PC-9 (cell line): ENCODE data around the gene NAV3. TPM values are rescaled to one million over a fixed set of nuclear protein-coding genes. Genes with fewer than 3 reads are reported as not detected.

ENCODE experiments used
- BruUV-seq: library from RNA; stranded (reverse); fragments of 400-500 nt; replicated peaks from 2 replicates; lab custom pipeline; 2021; lab: Mats Ljungman, UMichigan
- CTCF ChIA-PET: fragments of 300-600 bp; sonication (Branson Sonifier 250); formaldehyde crosslinking; loops from one replicate; lab custom pipeline; 2022; ENCODE audit warnings: antibody characterized with exemption; lab: Charles Lee
- POLR2A ChIA-PET: fragments of 300-600 bp; sonication (Branson Sonifier 250); formaldehyde crosslinking; loops from one replicate; lab custom pipeline; 2022; ENCODE audit warnings: antibody characterized with exemption; ENCODE audit not compliant: unreplicated experiment; lab: Charles Lee
- DNase-seq, 2 experiments: peaks; one replicate each; pipeline versions ENCODE4 v3.0.0 to v3.0.0-alpha.2; 2015 to 2022; ENCODE audit warnings: mixed read lengths in 1 of 2
- H2AFZ ChIP-seq: fragments of 200-600 bp; sonication (generic); 2 replicates; pipeline ENCODE4 v1.8.1; 2017; ENCODE audit warnings: antibody characterized with exemption
- H3F3A ChIP-seq: fragments of 200-600 bp; sonication (generic); 2 replicates; pipeline ENCODE4 v1.8.1; 2017; ENCODE audit warnings: antibody characterized with exemption, mild to moderate bottlenecking, low read depth; ENCODE audit not compliant: insufficient read depth
- H3K27ac ChIP-seq: fragments of 200-600 bp; sonication (generic); 2 replicates; pipeline ENCODE4 v1.6.1; 2016; ENCODE audit warnings: mixed run types
- H3K27me3 ChIP-seq: fragments of 200-600 bp; sonication (generic); 2 replicates; pipeline ENCODE4 v1.6.1; 2016; ENCODE audit warnings: low read depth, mixed run types; ENCODE audit not compliant: insufficient read depth
- H3K36me3 ChIP-seq: fragments of 200-600 bp; sonication (generic); 2 replicates; pipeline ENCODE4 v1.6.1; 2016; ENCODE audit warnings: low read depth, mixed run types
- H3K4me1 ChIP-seq: fragments of 200-600 bp; sonication (generic); replicated peaks from 2 replicates; pipeline ENCODE4 v1.6.1; 2016; ENCODE audit warnings: mixed run types; ENCODE audit not compliant: insufficient read depth
- H3K4me2 ChIP-seq: fragments of 200-600 bp; sonication (generic); 2 replicates; pipeline ENCODE4 v1.6.1; 2017; ENCODE audit warnings: mixed run types
- H3K4me3 ChIP-seq: fragments of 200-600 bp; sonication (generic); 2 replicates; pipeline ENCODE4 v1.6.1; 2016; ENCODE audit warnings: mixed run types
- H3K79me2 ChIP-seq: fragments of 200-600 bp; sonication (generic); 2 replicates; pipeline ENCODE4 v1.6.1; 2017; ENCODE audit warnings: low read depth, mixed run types
- H3K9me2 ChIP-seq: fragments of 200-600 bp; sonication (generic); 2 replicates; pipeline ENCODE4 v1.8.1; 2017; ENCODE audit warnings: mild to moderate bottlenecking; ENCODE audit not compliant: insufficient read depth
- H3K9me3 ChIP-seq: fragments of 200-600 bp; sonication (generic); 2 replicates; pipeline ENCODE4 v1.8.1; 2016; ENCODE audit warnings: low read depth; ENCODE audit not compliant: insufficient read depth
- H4K20me1 ChIP-seq: fragments of 200-600 bp; sonication (generic); 2 replicates; pipeline ENCODE4 v1.8.1; 2017; ENCODE audit not compliant: insufficient read depth
- CTCF ChIP-seq: fragments of 200-600 bp; sonication (generic); conservative IDR thresholded peaks from 2 replicates; pipeline ENCODE4 v1.6.1; 2017; ENCODE audit warnings: mixed run types, antibody characterized with exemption, mild to moderate bottlenecking, moderate library complexity
- EZH2 ChIP-seq: fragments of 200-600 bp; sonication (generic); IDR thresholded peaks from 2 replicates; pipeline ENCODE4 v1.8.0; 2017; ENCODE audit warnings: antibody characterized with exemption, low read depth
- intact Hi-C: fragments of 100-400 bp; cut with micrococcal nuclease; formaldehyde crosslinking; loops from one replicate; pipeline ENCODE4 v1.10.0; 2022; ENCODE audit not compliant: unreplicated experiment
- total RNA-seq: library from RNA; stranded (reverse); gene quantifications from 2 replicates; pipeline ENCODE4 v1.2.3, GENCODE V29; 2021

NAV3 gene
- total RNA-seq, 1 experiment from 2014 or later: 13.6 TPM

- no peaks in the 10 kb centered on the region for H4K20me1 ChIP-seq
These were observed 255.0 kb downstream of the NAV3 start for GRCh38 chr12:78085542-78086182.

GRCh38 chr12:78086553-78087362, 256.1 kb downstream of the NAV3 start:
- Histone ChIP-seq H3K9me2 (no peaks in the 10 kb centered on the region), H3K4me2 (no peak overlapping the region), H3F3A (no peaks in the 10 kb centered on the region), H2AFZ (no peak overlapping the region), H3K27ac (no peak overlapping the region), H3K4me1 (no peaks in the 10 kb centered on the region), H4K20me1 (no peaks in the 10 kb centered on the region), H3K9me3 (no peaks in the 10 kb centered on the region), H3K36me3 (no peaks in the 10 kb centered on the region), H3K27me3 (no peaks in the 10 kb centered on the region), H3K79me2 (no peaks in the 10 kb centered on the region), H3K4me3 (no peak overlapping the region)
- no peak for DNase-seq
- intact Hi-C loops: no loop called here
- ChIA-PET CTCF (no interaction called here), POLR2A (no interaction called here)
- no peak for TF ChIP-seq EZH2
- no TSS peak for BruUV-seq

More at GRCh38 chr12:78085542-78086182, 255.0 kb downstream of the NAV3 start:
- Histone ChIP-seq H3K9me2 (no peaks in the 10 kb centered on the region), H3K27ac (no peak overlapping the region), H3K4me2 (no peak overlapping the region), H3K36me3 (no peaks in the 10 kb centered on the region), H2AFZ (no peak overlapping the region; the same call in 1 of the 2 replicates), H3K4me3 (no peak overlapping the region), H3F3A (no peaks in the 10 kb centered on the region), H3K9me3 (no peaks in the 10 kb centered on the region), H3K4me1 (no peaks in the 10 kb centered on the region), H3K79me2 (no peaks in the 10 kb centered on the region), H3K27me3 (no peaks in the 10 kb centered on the region)
- POLR2A ChIA-PET: no interaction called here
- no peak for TF ChIP-seq EZH2
- no peak for TF ChIP-seq CTCF
- no TSS peak for BruUV-seq
- no peak for DNase-seq
- intact Hi-C loops: no loop called here
- CTCF ChIA-PET: no interaction called here

- Histone ChIP-seq H3K4me1 (no peaks in the 10 kb centered on the region), H3K36me3 (no peaks in the 10 kb centered on the region), H3K4me2 (no peak overlapping the region), H3K27ac (no peak overlapping the region), H3K27me3 (no peaks in the 10 kb centered on the region), H3K4me3 (no peak overlapping the region), H4K20me1 (no peaks in the 10 kb centered on the region), H3K9me2 (no peaks in the 10 kb centered on the region), H3K79me2 (no peaks in the 10 kb centered on the region), H3K9me3 (no peaks in the 10 kb centered on the region), H2AFZ (no peak overlapping the region), H3F3A (no peaks in the 10 kb centered on the region)
- POLR2A ChIA-PET: no interaction called here
- CTCF ChIA-PET: no interaction called here
- BruUV-seq: no TSS peak
- TF ChIP-seq CTCF (no peak), EZH2 (no peak)
- intact Hi-C loops: no loop called here
- no peak for DNase-seq
These were observed 256.6 kb downstream of the NAV3 start for GRCh38 chr12:78087363-78087675.
